ENCODE measurements around the gene RHBDD3. TPM values are rescaled to one million over a fixed set of nuclear protein-coding genes. Genes with fewer than 3 reads are reported as not detected.

The RHBDD3 gene
- total RNA-seq, 1 donor from 2014 or later: 17.9 TPM

- DNase-seq: no peak
- intact Hi-C loops (cut with micrococcal nuclease): no loop called here
- peaks cover 77% of the 10 kb centered on the region for H3K4me1 Mint-ChIP-seq
- TF ChIP-seq CTCF (IDR thresholded peaks at IDR 0.05): no peak
- peaks cover 90% of the 10 kb centered on the region for H3K36me3 Mint-ChIP-seq (ENCODE audit: low read depth)
- no peak overlapping the region for H3K4me3 Mint-ChIP-seq
- POLR2A ChIA-PET: no interaction called here
- CTCF ChIA-PET: no interaction called here
- ATAC-seq (ENCODE audit: low read depth): no peak
- no peaks in the 10 kb centered on the region for H3K9me3 Mint-ChIP-seq
- H3K27ac Mint-ChIP-seq: no peak overlapping the region
- H3K27me3 Mint-ChIP-seq: no peaks in the 10 kb centered on the region
These were observed 4.8 kb upstream of the RHBDD3 start for GRCh38 chr22:29272624-29273023.

- Mint-ChIP-seq H3K9me3 (no peaks in the 10 kb centered on the region), H3K4me1 (peaks cover 81% of the 10 kb centered on the region), H3K27me3 (no peaks in the 10 kb centered on the region), H3K4me3 (peak overlapping the region; percentile 96), H3K36me3 (ENCODE audit: low read depth) (peaks cover 74% of the 10 kb centered on the region), H3K27ac (peak overlapping the region; percentile 13)
- ATAC-seq (ENCODE audit: low read depth): no peak
- ChIA-PET CTCF (no interaction called here), POLR2A (interaction anchor here (0.7 to 1.1 kb wide), 3 partner anchors 41 to 1699 kb away, joined by 3 read pairs; no protein-coding TSS in a partner anchor)
- TF ChIP-seq CTCF (IDR thresholded peaks at IDR 0.05): no peak
- intact Hi-C loops (cut with micrococcal nuclease): loop anchor here (2.0 kb wide), 1 partner anchor 18 kb away; no protein-coding TSS in a partner anchor
- DNase-seq: no peak
These were observed 2.9 kb upstream of the RHBDD3 start for GRCh38 chr22:29270475-29271271.

- CTCF ChIA-PET: no interaction called here
- ATAC-seq (ENCODE audit: low read depth) (no peak), DNase-seq (no peak)
- POLR2A ChIA-PET: interaction anchor here (0.7 to 1.1 kb wide), 3 partner anchors 42 to 1700 kb away, joined by 3 read pairs; no protein-coding TSS in a partner anchor
- intact Hi-C loops (cut with micrococcal nuclease): loop anchor here (2.0 to 10.0 kb wide), 6 partner anchors 19 to 1355 kb away; partner anchors contain the start of genes CHEK2, HSCB, KREMEN1 and PITPNB
- H3K36me3 Mint-ChIP-seq (ENCODE audit: low read depth): peaks cover 66% of the 10 kb centered on the region
- H3K4me3 Mint-ChIP-seq: peak overlapping the region; percentile 96
- H3K4me1 Mint-ChIP-seq: peaks cover 74% of the 10 kb centered on the region
- TF ChIP-seq CTCF (IDR thresholded peaks at IDR 0.05): no peak
- no peaks in the 10 kb centered on the region for H3K27me3 Mint-ChIP-seq
- peak overlapping the region; percentile 100 for H3K27ac Mint-ChIP-seq
- no peaks in the 10 kb centered on the region for H3K9me3 Mint-ChIP-seq
These were observed 2.1 kb upstream of the RHBDD3 start for GRCh38 chr22:29269731-29270474.

- no peak for TF ChIP-seq CTCF (IDR thresholded peaks at IDR 0.05)
- no peak for ATAC-seq (ENCODE audit: low read depth)
- DNase-seq: no peak
- Mint-ChIP-seq H3K27me3 (no peaks in the 10 kb centered on the region), H3K36me3 (ENCODE audit: low read depth) (peaks cover 64% of the 10 kb centered on the region), H3K9me3 (no peaks in the 10 kb centered on the region), H3K4me1 (peaks cover 69% of the 10 kb centered on the region), H3K27ac (peak overlapping the region; percentile 100), H3K4me3 (peak overlapping the region; percentile 96)
- intact Hi-C loops (cut with micrococcal nuclease): loop anchor here (5.0 to 10.0 kb wide), 5 partner anchors 197 to 1354 kb away; partner anchors contain the start of genes CHEK2, HSCB, KREMEN1 and PITPNB
- CTCF ChIA-PET: no interaction called here
- POLR2A ChIA-PET: interaction anchor here (1.7 kb wide), 1 partner anchor 116 kb away, joined by 6 read pairs; no protein-coding TSS in a partner anchor
These were observed 1.4 kb upstream of the RHBDD3 start for GRCh38 chr22:29269230-29269604.

All from activated B cell treated with CpG ODN at 0.5 μM for 24 hours (primary cell).